ENCODE results near the gene TMEM121.
"Not testable (repeated sequence)": the region's sequence is repeated elsewhere in the genome, so short reads cannot be mapped to it uniquely, and the experiment has no call there.

DNA sequence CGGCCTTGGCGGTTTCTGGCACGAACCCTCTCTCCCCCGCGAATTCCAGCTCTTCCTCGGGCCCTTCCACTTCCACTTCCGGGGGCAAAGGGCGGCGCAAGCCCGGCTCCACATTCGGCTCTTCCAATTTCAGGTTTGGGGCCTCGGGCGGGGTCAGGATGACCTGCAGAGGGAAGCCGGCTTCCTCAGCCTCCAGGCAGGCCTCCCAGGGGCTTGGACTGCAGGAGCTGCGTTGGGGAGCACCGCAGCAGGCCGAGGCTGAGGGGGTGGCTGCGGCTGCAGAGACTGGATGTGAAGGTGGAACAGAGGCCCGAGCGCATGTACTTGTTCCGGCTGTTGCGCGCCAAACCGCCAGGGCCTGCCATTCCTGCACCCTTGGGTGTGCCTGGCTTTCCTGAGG lies 20.7 kb downstream of the TMEM121 start:
- TF ChIP-seq, protein P1, sequence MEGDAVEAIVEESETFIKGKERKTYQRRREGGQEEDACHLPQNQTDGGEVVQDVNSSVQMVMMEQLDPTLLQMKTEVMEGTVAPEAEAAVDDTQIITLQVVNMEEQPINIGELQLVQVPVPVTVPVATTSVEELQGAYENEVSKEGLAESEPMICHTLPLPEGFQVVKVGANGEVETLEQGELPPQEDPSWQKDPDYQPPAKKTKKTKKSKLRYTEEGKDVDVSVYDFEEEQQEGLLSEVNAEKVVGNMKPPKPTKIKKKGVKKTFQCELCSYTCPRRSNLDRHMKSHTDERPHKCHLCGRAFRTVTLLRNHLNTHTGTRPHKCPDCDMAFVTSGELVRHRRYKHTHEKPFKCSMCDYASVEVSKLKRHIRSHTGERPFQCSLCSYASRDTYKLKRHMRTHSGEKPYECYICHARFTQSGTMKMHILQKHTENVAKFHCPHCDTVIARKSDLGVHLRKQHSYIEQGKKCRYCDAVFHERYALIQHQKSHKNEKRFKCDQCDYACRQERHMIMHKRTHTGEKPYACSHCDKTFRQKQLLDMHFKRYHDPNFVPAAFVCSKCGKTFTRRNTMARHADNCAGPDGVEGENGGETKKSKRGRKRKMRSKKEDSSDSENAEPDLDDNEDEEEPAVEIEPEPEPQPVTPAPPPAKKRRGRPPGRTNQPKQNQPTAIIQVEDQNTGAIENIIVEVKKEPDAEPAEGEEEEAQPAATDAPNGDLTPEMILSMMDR (IDR thresholded peaks at IDR 0.05; ENCODE audit: low read depth, low read length): not testable (repeated sequence)
- TF ChIP-seq EZH2phosphoT487 (IDR thresholded peaks at IDR 0.05; ENCODE audit: low read depth): not testable (repeated sequence)

Measured in OCI-LY3 (cell line).